DMS79 (cell line): Measurements from ENCODE around the gene SORCS3.
A peak's percentile ranks its signal among the peaks of the same experiment; 100 is the strongest.

ENCODE experiments used
- DNase-seq: peaks from one replicate; lab custom pipeline; 2025; lab: John Stamatoyannopoulos, UW

Gene SORCS3

DNA sequence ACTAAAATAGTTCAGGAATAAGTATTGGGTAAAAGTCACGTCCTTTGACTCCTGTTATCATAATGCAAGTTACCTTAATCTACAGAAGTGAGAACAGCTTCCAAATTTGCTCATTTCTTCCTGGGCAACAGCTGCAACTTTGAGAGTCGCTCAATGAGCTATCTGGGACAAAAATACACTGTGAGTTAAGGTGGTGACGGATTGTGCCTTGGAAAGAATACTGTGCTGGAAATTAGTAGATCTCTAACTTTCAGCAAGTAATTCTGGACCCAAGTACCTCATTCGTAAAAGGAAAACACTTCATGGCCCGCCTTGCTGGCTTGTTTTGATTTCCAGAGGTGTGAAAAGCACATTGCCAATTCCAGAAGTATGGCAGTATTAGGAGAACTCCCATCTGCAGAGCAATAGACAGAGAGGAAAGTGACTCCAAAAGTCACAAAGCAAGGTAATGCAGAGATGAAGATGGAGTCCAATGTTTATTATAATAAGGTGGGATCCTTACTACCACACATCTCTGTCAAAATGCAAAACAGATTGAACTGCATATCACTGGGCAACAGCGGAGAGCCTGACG lies 626.0 kb downstream of the SORCS3 start:
- DNase-seq = no peak

- no peak for DNase-seq
These were observed 627.9 kb downstream of the SORCS3 start for GRCh38 chr10:105268961-105269360.

DNA sequence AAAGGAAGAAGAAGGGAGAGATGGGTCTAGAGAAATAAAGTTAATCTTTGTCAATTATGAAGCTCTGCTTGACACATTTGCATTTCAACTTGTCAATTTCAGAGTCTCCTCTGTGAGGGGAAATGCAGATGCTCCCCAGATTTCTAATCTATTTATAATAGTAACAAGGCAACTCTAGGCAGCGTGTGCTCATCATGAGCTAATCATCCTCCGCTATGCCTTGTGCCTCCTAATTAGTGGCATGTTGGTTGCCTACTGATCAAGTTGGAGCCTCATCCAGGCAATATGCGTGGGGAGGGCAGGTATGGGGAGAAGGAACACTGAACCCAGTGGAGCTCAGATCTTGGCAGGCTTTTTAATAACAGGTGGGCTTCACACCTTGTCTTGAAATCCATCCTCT lies 628.6 kb downstream of the SORCS3 start:
- DNase-seq = no peak

DNA sequence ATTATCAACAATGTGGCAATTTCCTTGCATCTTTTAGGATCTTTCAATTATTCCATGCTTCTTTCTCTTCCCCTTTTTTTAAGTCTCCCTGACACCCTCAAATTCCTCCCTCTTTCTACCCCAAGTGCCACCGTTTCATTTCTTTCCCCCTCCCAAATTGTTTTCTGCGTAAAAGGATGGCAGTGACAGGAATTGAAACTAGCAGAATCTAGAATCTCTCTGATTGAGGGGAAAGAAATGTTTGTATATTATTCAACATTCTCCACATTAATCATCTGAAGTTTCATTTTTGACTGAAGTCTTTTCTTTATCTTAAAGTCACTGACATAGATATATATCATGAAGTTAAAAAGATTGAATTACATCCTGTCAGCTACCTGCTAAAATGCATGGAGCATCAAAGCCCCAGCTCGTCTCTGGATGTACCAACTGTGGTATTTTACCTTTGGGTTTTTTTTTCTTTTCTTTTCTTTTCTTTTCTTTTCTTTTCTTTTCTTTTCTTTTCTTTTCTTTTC lies 633.5 kb downstream of the SORCS3 start:
- no peak for DNase-seq

GRCh38 chr10:105278439-105278838 lies 637.3 kb downstream of the SORCS3 start:
- DNase-seq = no peak

GRCh38 chr10:105279101-105279500 lies 638.0 kb downstream of the SORCS3 start:
- no peak for DNase-seq

GRCh38 chr10:105280895-105281294 lies 639.8 kb downstream of the SORCS3 start:
- DNase-seq = no peak

DNA sequence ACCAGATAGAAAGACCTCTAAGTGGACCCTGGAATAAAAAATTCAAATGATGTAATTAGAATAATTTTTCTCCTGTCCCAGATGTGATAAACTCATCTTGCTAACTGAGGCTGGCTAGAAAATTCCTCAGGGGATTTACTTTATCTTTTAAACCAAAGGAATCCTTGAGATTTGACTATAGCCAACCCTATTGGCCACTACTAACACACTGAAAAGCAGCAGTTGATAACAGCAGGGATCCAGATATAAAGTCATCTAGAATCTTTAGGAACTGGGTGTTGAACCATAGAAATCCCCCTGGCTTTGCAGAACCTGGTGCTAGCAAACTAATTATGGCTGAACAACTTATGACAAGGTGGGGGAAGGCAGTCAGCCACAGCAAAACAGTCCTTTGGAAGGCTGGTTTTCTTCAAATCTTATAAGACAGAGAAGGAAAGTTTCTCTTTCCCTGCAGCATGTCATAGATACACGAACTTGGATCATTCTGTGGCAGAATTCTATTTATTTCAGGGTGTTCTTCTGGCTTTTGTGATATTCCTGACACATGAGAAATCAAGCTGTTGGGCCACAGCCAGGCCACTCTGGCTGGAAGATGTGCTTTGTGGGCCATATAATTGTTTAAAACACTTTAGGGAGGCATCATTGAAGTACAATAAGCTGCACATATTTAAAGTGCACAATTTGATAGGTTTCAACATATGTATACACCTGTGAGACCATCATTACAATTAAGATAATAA lies 643.6 kb downstream of the SORCS3 start:
- no peak for DNase-seq

GRCh38 chr10:105288026-105288425 lies 646.9 kb downstream of the SORCS3 start:
- no peak for DNase-seq

- DNase-seq = no peak
These were observed 647.5 kb downstream of the SORCS3 start for GRCh38 chr10:105288613-105289012.

GRCh38 chr10:105291571-105291970 lies 650.5 kb downstream of the SORCS3 start:
- DNase-seq = peak; percentile 14

- no peak for DNase-seq
These were observed 651.1 kb downstream of the SORCS3 start for GRCh38 chr10:105292236-105292635.
